Hematopoietic multipotent progenitor cell treated with erythropoietin and hydrocortisone succinate and interleukin-3 and kit ligand, for 4 days (in vitro differentiated cells): ENCODE data around the gene PGAP1.
"Not testable (repeated sequence)": the region's sequence is repeated elsewhere in the genome, so short reads cannot be mapped to it uniquely, and the experiment has no call there.

Source experiments
- DNase-seq: peaks from one replicate; pipeline ENCODE4 v3.0.0-alpha.2; 2015

The PGAP1 gene

GRCh38 chr2:196949116-196949515 is 22.6 kb upstream of the PGAP1 start:
- no peak for DNase-seq

- DNase-seq, result no peak
Observed at GRCh38 chr2:196944570-196944969, 18.1 kb upstream of the PGAP1 start.

- DNase-seq, result no peak
Observed at GRCh38 chr2:196941398-196942078, 15.0 kb upstream of the PGAP1 start.

GRCh38 chr2:196939371-196939770 is 12.9 kb upstream of the PGAP1 start:
- no peak for DNase-seq

GRCh38 chr2:196935432-196935831 is 8.9 kb upstream of the PGAP1 start:
- DNase-seq, result no peak

- DNase-seq, result no peak
Observed at GRCh38 chr2:196934672-196935071, 8.2 kb upstream of the PGAP1 start.

GRCh38 chr2:196931555-196931954 is 5.0 kb upstream of the PGAP1 start:
- DNase-seq, result no peak

- DNase-seq, result peak; percentile 62
Observed at GRCh38 chr2:196927376-196928225, 1.1 kb upstream of the PGAP1 start.

- peak; percentile 21 for DNase-seq
Observed at GRCh38 chr2:196925768-196926561, 542 bp downstream of the PGAP1 start.

- DNase-seq, result no peak
Observed at GRCh38 chr2:196925051-196925767, 1.3 kb downstream of the PGAP1 start.

GRCh38 chr2:196924051-196924450 is 2.5 kb downstream of the PGAP1 start:
- DNase-seq, result no peak

GRCh38 chr2:196918927-196919326 is 7.6 kb downstream of the PGAP1 start:
- no peak for DNase-seq

- DNase-seq, result no peak
Observed at GRCh38 chr2:196917802-196918201, 8.7 kb downstream of the PGAP1 start.

- DNase-seq, result no peak
Observed at GRCh38 chr2:196915507-196916189, 10.9 kb downstream of the PGAP1 start.

- no peak for DNase-seq
Observed at GRCh38 chr2:196914867-196915460, 11.5 kb downstream of the PGAP1 start.

GRCh38 chr2:196913691-196914090 is 12.8 kb downstream of the PGAP1 start:
- no peak for DNase-seq

- not testable (repeated sequence) for DNase-seq
Observed at GRCh38 chr2:196905365-196905764, 21.1 kb downstream of the PGAP1 start.

- DNase-seq, result no peak
Observed at GRCh38 chr2:196902828-196903227, 23.7 kb downstream of the PGAP1 start.

GRCh38 chr2:196900843-196901242 is 25.7 kb downstream of the PGAP1 start:
- peak; percentile 9 for DNase-seq

- no peak for DNase-seq
Observed at GRCh38 chr2:196899976-196900375, 26.5 kb downstream of the PGAP1 start.

GRCh38 chr2:196891136-196891535 is 35.4 kb downstream of the PGAP1 start:
- no peak for DNase-seq

- no peak for DNase-seq
Observed at GRCh38 chr2:196887431-196887830, 39.1 kb downstream of the PGAP1 start.
